ENCODE results near the gene ATN1. TPM values are rescaled to one million over a fixed set of nuclear protein-coding genes. Genes with fewer than 3 reads are reported as not detected.

Gene ATN1
- total and polyA plus RNA-seq, 4 donors, result 3.6 to 12.6 (median 7.9) TPM

DNA sequence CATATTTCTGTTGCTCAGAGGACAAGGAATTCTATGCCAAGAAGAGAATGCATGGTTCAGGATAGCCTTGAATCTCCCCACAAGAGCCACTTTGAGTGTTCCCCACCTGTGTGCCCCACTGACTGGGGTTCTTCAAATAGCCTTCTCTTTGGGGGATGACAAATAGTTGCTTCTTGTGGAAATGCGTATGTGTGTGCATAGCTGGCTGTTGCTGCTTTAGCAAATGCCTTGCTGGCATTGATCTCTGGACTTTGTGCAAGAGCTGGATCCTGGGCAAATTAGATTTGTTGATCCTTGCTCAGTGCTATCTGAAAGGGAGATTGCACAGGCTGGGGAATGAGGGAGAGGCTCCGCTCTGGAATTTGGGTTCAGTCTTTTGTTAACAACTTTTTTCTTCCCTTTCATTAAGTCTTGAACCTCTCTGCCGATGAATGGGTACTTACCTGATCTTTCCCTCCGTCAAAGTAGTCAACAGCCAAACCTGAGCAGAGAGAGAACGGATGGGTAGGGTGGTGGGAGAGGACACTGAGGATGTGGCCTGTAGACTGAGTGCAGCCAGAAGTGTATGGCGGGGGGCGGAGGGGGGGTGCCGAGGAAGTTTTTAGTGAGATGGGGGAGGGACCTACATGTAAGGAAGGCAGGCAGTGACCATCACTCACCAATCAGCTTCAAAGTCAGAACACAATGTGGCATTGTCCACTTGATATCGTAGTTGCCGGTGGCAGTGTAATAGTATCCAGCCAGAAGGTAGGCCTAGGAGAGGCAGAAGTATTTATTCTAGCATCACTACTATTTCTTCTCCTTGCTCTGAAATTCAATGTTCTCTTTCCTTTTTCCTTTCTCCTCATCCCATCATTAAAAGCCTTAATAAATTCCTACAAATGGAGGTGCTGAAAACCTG lies 53.6 kb downstream of the ATN1 start:
- Histone ChIP-seq H3K9ac (ENCODE audit: low read depth in 1 of 2, low read length in 2 of 2) (peak overlapping the region in 1 of 2 donors; percentile 12), H3K4me3 (ENCODE audit: low read depth in 1 of 3, low read length in 3 of 3) (no peak overlapping the region), H3K27me3 (ENCODE audit: control insufficient read depth in 4 of 4, insufficient read depth in 4 of 4, low read length in 3 of 4) (no peaks in the 10 kb centered on the region), H3K36me3 (ENCODE audit: control insufficient read depth in 4 of 4, insufficient read depth in 3 of 4, low read depth in 1 of 4, low read length in 3 of 4) (peaks cover 2 to 59% (median 47%) of the 10 kb centered on the region in 4 donors), H3K27ac (ENCODE audit: low read depth in 1 of 2, low read length in 2 of 2) (peak overlapping the region; percentile 74 to 78), H3K4me1 (ENCODE audit: control insufficient read depth in 4 of 4, insufficient read depth in 4 of 4, low read length in 3 of 4) (peaks cover 4 to 28% (median 25%) of the 10 kb centered on the region in 4 donors), H3K9me3 (ENCODE audit: control insufficient read depth in 4 of 4, low read length in 3 of 4) (no peaks in the 10 kb centered on the region)
- no peak for DNase-seq (ENCODE audit: low spot score)
- WGBS, result 62% methylated on average over 10 of the region's 10 CpGs
- TF ChIP-seq, protein P1, sequence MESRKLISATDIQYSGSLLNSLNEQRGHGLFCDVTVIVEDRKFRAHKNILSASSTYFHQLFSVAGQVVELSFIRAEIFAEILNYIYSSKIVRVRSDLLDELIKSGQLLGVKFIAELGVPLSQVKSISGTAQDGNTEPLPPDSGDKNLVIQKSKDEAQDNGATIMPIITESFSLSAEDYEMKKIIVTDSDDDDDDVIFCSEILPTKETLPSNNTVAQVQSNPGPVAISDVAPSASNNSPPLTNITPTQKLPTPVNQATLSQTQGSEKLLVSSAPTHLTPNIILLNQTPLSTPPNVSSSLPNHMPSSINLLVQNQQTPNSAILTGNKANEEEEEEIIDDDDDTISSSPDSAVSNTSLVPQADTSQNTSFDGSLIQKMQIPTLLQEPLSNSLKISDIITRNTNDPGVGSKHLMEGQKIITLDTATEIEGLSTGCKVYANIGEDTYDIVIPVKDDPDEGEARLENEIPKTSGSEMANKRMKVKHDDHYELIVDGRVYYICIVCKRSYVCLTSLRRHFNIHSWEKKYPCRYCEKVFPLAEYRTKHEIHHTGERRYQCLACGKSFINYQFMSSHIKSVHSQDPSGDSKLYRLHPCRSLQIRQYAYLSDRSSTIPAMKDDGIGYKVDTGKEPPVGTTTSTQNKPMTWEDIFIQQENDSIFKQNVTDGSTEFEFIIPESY (IDR thresholded peaks at IDR 0.05), result peak; percentile 65
- TF ChIP-seq RXRA (IDR thresholded peaks at IDR 0.05), result peak; percentile 73 to 79
- TF ChIP-seq FOXA2 (IDR thresholded peaks at IDR 0.05), result peak; percentile 74
- TF ChIP-seq, protein P2, sequence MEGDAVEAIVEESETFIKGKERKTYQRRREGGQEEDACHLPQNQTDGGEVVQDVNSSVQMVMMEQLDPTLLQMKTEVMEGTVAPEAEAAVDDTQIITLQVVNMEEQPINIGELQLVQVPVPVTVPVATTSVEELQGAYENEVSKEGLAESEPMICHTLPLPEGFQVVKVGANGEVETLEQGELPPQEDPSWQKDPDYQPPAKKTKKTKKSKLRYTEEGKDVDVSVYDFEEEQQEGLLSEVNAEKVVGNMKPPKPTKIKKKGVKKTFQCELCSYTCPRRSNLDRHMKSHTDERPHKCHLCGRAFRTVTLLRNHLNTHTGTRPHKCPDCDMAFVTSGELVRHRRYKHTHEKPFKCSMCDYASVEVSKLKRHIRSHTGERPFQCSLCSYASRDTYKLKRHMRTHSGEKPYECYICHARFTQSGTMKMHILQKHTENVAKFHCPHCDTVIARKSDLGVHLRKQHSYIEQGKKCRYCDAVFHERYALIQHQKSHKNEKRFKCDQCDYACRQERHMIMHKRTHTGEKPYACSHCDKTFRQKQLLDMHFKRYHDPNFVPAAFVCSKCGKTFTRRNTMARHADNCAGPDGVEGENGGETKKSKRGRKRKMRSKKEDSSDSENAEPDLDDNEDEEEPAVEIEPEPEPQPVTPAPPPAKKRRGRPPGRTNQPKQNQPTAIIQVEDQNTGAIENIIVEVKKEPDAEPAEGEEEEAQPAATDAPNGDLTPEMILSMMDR (IDR thresholded peaks at IDR 0.05; ENCODE audit: low read depth, low read length, missing input control), result no peak
- peak; percentile 46 to 66 for TF ChIP-seq RAD21 (IDR thresholded peaks at IDR 0.05)
- peak in 1 of 2 donors; percentile 74 for TF ChIP-seq GABPA (IDR thresholded peaks at IDR 0.05 in 1 of 2, conservative IDR thresholded peaks at IDR 0.05 in 1 of 2)
- peak; percentile 33 for TF ChIP-seq FOXA1 (IDR thresholded peaks at IDR 0.05)
- peak; percentile 60 for TF ChIP-seq YY1 (IDR thresholded peaks at IDR 0.05)
- peak in 1 of 2 donors; percentile 65 for TF ChIP-seq JUND (IDR thresholded peaks at IDR 0.05)
- TF ChIP-seq SP1 (IDR thresholded peaks at IDR 0.05), result peak; percentile 93
- peak; percentile 21 for TF ChIP-seq TAF1 (conservative IDR thresholded peaks at IDR 0.05)
- TF ChIP-seq NR2F2 (IDR thresholded peaks at IDR 0.05), result peak; percentile 38
- TF ChIP-seq, protein P3, sequence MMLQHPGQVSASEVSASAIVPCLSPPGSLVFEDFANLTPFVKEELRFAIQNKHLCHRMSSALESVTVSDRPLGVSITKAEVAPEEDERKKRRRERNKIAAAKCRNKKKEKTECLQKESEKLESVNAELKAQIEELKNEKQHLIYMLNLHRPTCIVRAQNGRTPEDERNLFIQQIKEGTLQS (IDR thresholded peaks at IDR 0.05), result no peak
- peak; percentile 93 for TF ChIP-seq HNF4G (IDR thresholded peaks at IDR 0.05)
- TF ChIP-seq, protein P4, sequence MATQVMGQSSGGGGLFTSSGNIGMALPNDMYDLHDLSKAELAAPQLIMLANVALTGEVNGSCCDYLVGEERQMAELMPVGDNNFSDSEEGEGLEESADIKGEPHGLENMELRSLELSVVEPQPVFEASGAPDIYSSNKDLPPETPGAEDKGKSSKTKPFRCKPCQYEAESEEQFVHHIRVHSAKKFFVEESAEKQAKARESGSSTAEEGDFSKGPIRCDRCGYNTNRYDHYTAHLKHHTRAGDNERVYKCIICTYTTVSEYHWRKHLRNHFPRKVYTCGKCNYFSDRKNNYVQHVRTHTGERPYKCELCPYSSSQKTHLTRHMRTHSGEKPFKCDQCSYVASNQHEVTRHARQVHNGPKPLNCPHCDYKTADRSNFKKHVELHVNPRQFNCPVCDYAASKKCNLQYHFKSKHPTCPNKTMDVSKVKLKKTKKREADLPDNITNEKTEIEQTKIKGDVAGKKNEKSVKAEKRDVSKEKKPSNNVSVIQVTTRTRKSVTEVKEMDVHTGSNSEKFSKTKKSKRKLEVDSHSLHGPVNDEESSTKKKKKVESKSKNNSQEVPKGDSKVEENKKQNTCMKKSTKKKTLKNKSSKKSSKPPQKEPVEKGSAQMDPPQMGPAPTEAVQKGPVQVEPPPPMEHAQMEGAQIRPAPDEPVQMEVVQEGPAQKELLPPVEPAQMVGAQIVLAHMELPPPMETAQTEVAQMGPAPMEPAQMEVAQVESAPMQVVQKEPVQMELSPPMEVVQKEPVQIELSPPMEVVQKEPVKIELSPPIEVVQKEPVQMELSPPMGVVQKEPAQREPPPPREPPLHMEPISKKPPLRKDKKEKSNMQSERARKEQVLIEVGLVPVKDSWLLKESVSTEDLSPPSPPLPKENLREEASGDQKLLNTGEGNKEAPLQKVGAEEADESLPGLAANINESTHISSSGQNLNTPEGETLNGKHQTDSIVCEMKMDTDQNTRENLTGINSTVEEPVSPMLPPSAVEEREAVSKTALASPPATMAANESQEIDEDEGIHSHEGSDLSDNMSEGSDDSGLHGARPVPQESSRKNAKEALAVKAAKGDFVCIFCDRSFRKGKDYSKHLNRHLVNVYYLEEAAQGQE (IDR thresholded peaks at IDR 0.05), result peak; percentile 77
- no peak for TF ChIP-seq EGR1 (IDR thresholded peaks at IDR 0.05; ENCODE audit: low read depth in 2 of 2)
- peak; percentile 97 to 99 for TF ChIP-seq HNF4A (conservative IDR thresholded peaks at IDR 0.05)
- TF ChIP-seq, protein P5, sequence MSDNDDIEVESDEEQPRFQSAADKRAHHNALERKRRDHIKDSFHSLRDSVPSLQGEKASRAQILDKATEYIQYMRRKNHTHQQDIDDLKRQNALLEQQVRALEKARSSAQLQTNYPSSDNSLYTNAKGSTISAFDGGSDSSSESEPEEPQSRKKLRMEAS (IDR thresholded peaks at IDR 0.05), result peak; percentile 66
